Stimulated activated CD4-positive, alpha-beta T cell treated with anti-CD3 and anti-CD28 coated beads, Interleukin-4, amount 100 ng/mL, for 24 hours (primary cell): ENCODE results near the gene KRT72.

Experiments
- DNase-seq: peaks from one replicate; pipeline ENCODE4 v3.0.0-alpha.2; 2020

KRT72 gene

GRCh38 chr12:52539083-52539820 lies 62.0 kb downstream of the KRT72 start:
- no peak for DNase-seq

DNA sequence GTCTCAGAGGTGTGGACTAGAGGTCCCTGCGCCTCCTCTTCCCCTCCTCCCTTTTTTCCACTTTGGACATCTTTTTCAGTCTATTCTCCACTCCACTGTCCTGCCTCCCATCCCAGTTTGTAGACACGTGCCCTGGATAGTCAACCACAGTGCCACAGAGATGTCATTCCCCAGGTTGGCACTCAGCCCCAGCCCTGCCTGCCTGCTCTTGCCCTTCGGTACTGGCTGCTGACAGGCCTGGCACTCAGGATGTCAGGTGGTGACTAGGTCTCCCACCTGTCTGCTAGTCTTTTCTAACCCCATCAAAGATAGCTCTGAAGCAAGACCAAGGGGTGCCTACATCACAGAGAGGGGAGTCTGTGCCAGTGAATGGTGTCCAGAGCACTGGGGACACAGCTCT lies 64.2 kb downstream of the KRT72 start:
- no peak for DNase-seq
